PC-9 (cell line): ENCODE results near the gene CACNA1D. TPM values are rescaled to one million over a fixed set of nuclear protein-coding genes. Genes with fewer than 3 reads are reported as not detected.

Experiments
- BruUV-seq: library from RNA; stranded (reverse); fragments of 400-500 nt; replicated peaks from 2 replicates; lab custom pipeline; 2021; lab: Mats Ljungman, UMichigan
- CTCF ChIA-PET: fragments of 300-600 bp; sonication (Branson Sonifier 250); formaldehyde crosslinking; loops from one replicate; lab custom pipeline; 2022; ENCODE audit warnings: antibody characterized with exemption; lab: Charles Lee
- POLR2A ChIA-PET: fragments of 300-600 bp; sonication (Branson Sonifier 250); formaldehyde crosslinking; loops from one replicate; lab custom pipeline; 2022; ENCODE audit warnings: antibody characterized with exemption; ENCODE audit not compliant: unreplicated experiment; lab: Charles Lee
- DNase-seq, 2 experiments: peaks; one replicate each; pipeline versions ENCODE4 v3.0.0 to v3.0.0-alpha.2; 2015 to 2022; ENCODE audit warnings: mixed read lengths in 1 of 2
- H2AFZ ChIP-seq: fragments of 200-600 bp; sonication (generic); 2 replicates; pipeline ENCODE4 v1.8.1; 2017; ENCODE audit warnings: antibody characterized with exemption
- H3F3A ChIP-seq: fragments of 200-600 bp; sonication (generic); 2 replicates; pipeline ENCODE4 v1.8.1; 2017; ENCODE audit warnings: antibody characterized with exemption, mild to moderate bottlenecking, low read depth; ENCODE audit not compliant: insufficient read depth
- H3K27ac ChIP-seq: fragments of 200-600 bp; sonication (generic); 2 replicates; pipeline ENCODE4 v1.6.1; 2016; ENCODE audit warnings: mixed run types
- H3K27me3 ChIP-seq: fragments of 200-600 bp; sonication (generic); 2 replicates; pipeline ENCODE4 v1.6.1; 2016; ENCODE audit warnings: low read depth, mixed run types; ENCODE audit not compliant: insufficient read depth
- H3K36me3 ChIP-seq: fragments of 200-600 bp; sonication (generic); 2 replicates; pipeline ENCODE4 v1.6.1; 2016; ENCODE audit warnings: low read depth, mixed run types
- H3K4me1 ChIP-seq: fragments of 200-600 bp; sonication (generic); replicated peaks from 2 replicates; pipeline ENCODE4 v1.6.1; 2016; ENCODE audit warnings: mixed run types; ENCODE audit not compliant: insufficient read depth
- H3K4me2 ChIP-seq: fragments of 200-600 bp; sonication (generic); 2 replicates; pipeline ENCODE4 v1.6.1; 2017; ENCODE audit warnings: mixed run types
- H3K4me3 ChIP-seq: fragments of 200-600 bp; sonication (generic); 2 replicates; pipeline ENCODE4 v1.6.1; 2016; ENCODE audit warnings: mixed run types
- H3K79me2 ChIP-seq: fragments of 200-600 bp; sonication (generic); 2 replicates; pipeline ENCODE4 v1.6.1; 2017; ENCODE audit warnings: low read depth, mixed run types
- H3K9me2 ChIP-seq: fragments of 200-600 bp; sonication (generic); 2 replicates; pipeline ENCODE4 v1.8.1; 2017; ENCODE audit warnings: mild to moderate bottlenecking; ENCODE audit not compliant: insufficient read depth
- H3K9me3 ChIP-seq: fragments of 200-600 bp; sonication (generic); 2 replicates; pipeline ENCODE4 v1.8.1; 2016; ENCODE audit warnings: low read depth; ENCODE audit not compliant: insufficient read depth
- H4K20me1 ChIP-seq: fragments of 200-600 bp; sonication (generic); 2 replicates; pipeline ENCODE4 v1.8.1; 2017; ENCODE audit not compliant: insufficient read depth
- CTCF ChIP-seq: fragments of 200-600 bp; sonication (generic); conservative IDR thresholded peaks from 2 replicates; pipeline ENCODE4 v1.6.1; 2017; ENCODE audit warnings: mixed run types, antibody characterized with exemption, mild to moderate bottlenecking, moderate library complexity
- EZH2 ChIP-seq: fragments of 200-600 bp; sonication (generic); IDR thresholded peaks from 2 replicates; pipeline ENCODE4 v1.8.0; 2017; ENCODE audit warnings: antibody characterized with exemption, low read depth
- intact Hi-C: fragments of 100-400 bp; cut with micrococcal nuclease; formaldehyde crosslinking; loops from one replicate; pipeline ENCODE4 v1.10.0; 2022; ENCODE audit not compliant: unreplicated experiment
- total RNA-seq: library from RNA; stranded (reverse); gene quantifications from 2 replicates; pipeline ENCODE4 v1.2.3, GENCODE V29; 2021

Gene CACNA1D
- total RNA-seq, 1 experiment from 2014 or later = not detected

- CTCF ChIA-PET = no interaction called here
- BruUV-seq = no TSS peak
- H3K27ac ChIP-seq = no peak overlapping the region
These were observed 280.6 kb downstream of the CACNA1D start for GRCh38 chr3:53775018-53775417.

GRCh38 chr3:53775834-53776251 lies 281.4 kb downstream of the CACNA1D start:
- CTCF ChIA-PET = no interaction called here
- POLR2A ChIA-PET = interaction anchor here (0.6 kb wide), 1 partner anchor 138 kb away, joined by 5 read pairs; no protein-coding TSS in a partner anchor
- no peak overlapping the region for H3K4me2 ChIP-seq
- BruUV-seq = no TSS peak
- no peak overlapping the region for H3K27ac ChIP-seq
- H3F3A ChIP-seq = no peaks in the 10 kb centered on the region
- no peaks in the 10 kb centered on the region for H3K36me3 ChIP-seq
- H3K9me3 ChIP-seq = no peaks in the 10 kb centered on the region
- peaks cover 94% of the 10 kb centered on the region for H3K27me3 ChIP-seq
- H3K9me2 ChIP-seq = no peaks in the 10 kb centered on the region
- H3K4me3 ChIP-seq = no peak overlapping the region
- H4K20me1 ChIP-seq = no peaks in the 10 kb centered on the region
- H3K79me2 ChIP-seq = no peaks in the 10 kb centered on the region
- DNase-seq = no peak
- intact Hi-C loops = no loop called here
- no peaks in the 10 kb centered on the region for H3K4me1 ChIP-seq
- no peak overlapping the region for H2AFZ ChIP-seq
- no peak for TF ChIP-seq EZH2
- no peak for TF ChIP-seq CTCF

More at GRCh38 chr3:53775018-53775417, 280.6 kb downstream of the CACNA1D start:
- Histone ChIP-seq H3F3A (no peaks in the 10 kb centered on the region), H3K9me2 (no peaks in the 10 kb centered on the region), H3K9me3 (no peaks in the 10 kb centered on the region), H2AFZ (no peak overlapping the region), H3K4me2 (no peak overlapping the region), H3K27me3 (peaks cover 97% of the 10 kb centered on the region), H3K79me2 (no peaks in the 10 kb centered on the region), H3K36me3 (no peaks in the 10 kb centered on the region), H3K4me3 (no peak overlapping the region), H4K20me1 (no peaks in the 10 kb centered on the region), H3K4me1 (no peaks in the 10 kb centered on the region)
- no peak for TF ChIP-seq CTCF
- TF ChIP-seq EZH2 = no peak
- intact Hi-C loops = no loop called here
- POLR2A ChIA-PET = no interaction called here
- no peak for DNase-seq

- CTCF ChIA-PET = no interaction called here
These were observed 282.2 kb downstream of the CACNA1D start for GRCh38 chr3:53776494-53777101.

More at GRCh38 chr3:53776494-53777101, 282.2 kb downstream of the CACNA1D start:
- Histone ChIP-seq H3K9me3 (no peaks in the 10 kb centered on the region), H3K79me2 (no peaks in the 10 kb centered on the region), H3K27me3 (peaks cover 93% of the 10 kb centered on the region), H3K9me2 (no peaks in the 10 kb centered on the region), H3K27ac (no peak overlapping the region), H3K4me1 (no peaks in the 10 kb centered on the region), H3K36me3 (no peaks in the 10 kb centered on the region), H4K20me1 (no peaks in the 10 kb centered on the region), H2AFZ (no peak overlapping the region), H3K4me2 (no peak overlapping the region), H3F3A (no peaks in the 10 kb centered on the region), H3K4me3 (no peak overlapping the region)
- intact Hi-C loops = no loop called here
- POLR2A ChIA-PET = no interaction called here
- BruUV-seq = no TSS peak
- no peak for DNase-seq
- TF ChIP-seq CTCF = no peak
- no peak for TF ChIP-seq EZH2
